IMR-90 (cell line): ENCODE results near the gene MAPK11. TPM values are rescaled to one million over a fixed set of nuclear protein-coding genes. Genes with fewer than 3 reads are reported as not detected.

Experiments used
- ATAC-seq: fragments of 200-7000 bp; cut with Tn5 transposase; 2 replicates; pipeline ENCODE4 v1.9.1; 2020; ENCODE audit warnings: low read depth, mild to moderate bottlenecking, moderate library complexity
- BruUV-seq: library from RNA; stranded (reverse); fragments of 400-500 nt; replicated peaks from 2 replicates; lab custom pipeline; 2021; lab: Mats Ljungman, UMichigan
- CTCF ChIA-PET: fragments of 300-600 bp; formaldehyde crosslinking; extraction: SDS; loops from one replicate; lab custom pipeline; 2021; ENCODE audit warnings: antibody characterized with exemption; lab: Yijun Ruan, JAX
- POLR2A ChIA-PET: fragments of 300-600 bp; sonication (Branson Sonifier 250); formaldehyde crosslinking; loops from one replicate; lab custom pipeline; 2022; ENCODE audit warnings: antibody characterized with exemption; ENCODE audit not compliant: unreplicated experiment; lab: Charles Lee
- DNase-seq: peaks from one replicate; pipeline ENCODE4 v3.0.0; 2013
- H2AFZ ChIP-seq: replicated peaks from 2 replicates; pipeline ENCODE3; 2013; ENCODE audit warnings: low read length, mild to moderate bottlenecking; ENCODE audit not compliant: poor library complexity
- H2AK5ac ChIP-seq: 2 replicates; pipeline ENCODE4 v1.6.1; 2013; ENCODE audit warnings: low read depth, low read length, inconsistent platforms
- H2AK9ac ChIP-seq: replicated peaks from 2 replicates; pipeline ENCODE3; 2013; ENCODE audit warnings: mild to moderate bottlenecking, low read depth, low read length, moderate library complexity; ENCODE audit not compliant: poor library complexity
- H2BK120ac ChIP-seq: 2 replicates; pipeline ENCODE4 v1.6.1; 2013; ENCODE audit warnings: low read depth, low read length, inconsistent platforms
- H2BK15ac ChIP-seq: 3 replicates; pipeline ENCODE4 v1.6.1; 2013; ENCODE audit warnings: low read depth, low read length, inconsistent platforms
- H2BK20ac ChIP-seq: 2 replicates; pipeline ENCODE4 v1.6.1; 2013; ENCODE audit warnings: low read depth, mild to moderate bottlenecking, inconsistent platforms, low read length, moderate library complexity
- H2BK5ac ChIP-seq: 2 replicates; pipeline ENCODE4 v1.6.1; 2013; ENCODE audit warnings: mild to moderate bottlenecking, low read depth, low read length, inconsistent platforms; ENCODE audit not compliant: poor library complexity, severe bottlenecking
- H3K14ac ChIP-seq: replicated peaks from 2 replicates; pipeline ENCODE4 v1.6.1; 2013; ENCODE audit warnings: low read depth, low read length, inconsistent platforms
- H3K18ac ChIP-seq: 2 replicates; pipeline ENCODE4 v1.6.1; 2013; ENCODE audit warnings: low read depth, low read length, control low read depth
- H3K23ac ChIP-seq: 2 replicates; pipeline ENCODE4 v1.6.1; 2013; ENCODE audit warnings: low read depth, low read length, inconsistent platforms
- H3K27ac ChIP-seq: 2 replicates; pipeline ENCODE4 v1.5.1; 2013; ENCODE audit warnings: mild to moderate bottlenecking, control low read depth, low read length; ENCODE audit not compliant: insufficient read depth
- H3K27me3 ChIP-seq: 2 replicates; pipeline ENCODE4 v1.6.1; 2013; ENCODE audit warnings: low read length; ENCODE audit not compliant: control insufficient read depth, insufficient read depth
- H3K36me3 ChIP-seq: 2 replicates; pipeline ENCODE4 v1.6.1; 2013; ENCODE audit warnings: low read length, mixed read lengths; ENCODE audit not compliant: control insufficient read depth, insufficient read depth
- H3K4ac ChIP-seq: 2 replicates; pipeline ENCODE4 v1.6.1; 2013; ENCODE audit warnings: low read depth, low read length, inconsistent platforms
- H3K4me1 ChIP-seq: 2 replicates; pipeline ENCODE4 v1.6.1; 2013; ENCODE audit warnings: low read length, mixed read lengths; ENCODE audit not compliant: control insufficient read depth, insufficient read depth
- H3K4me2 ChIP-seq: 2 replicates; pipeline ENCODE4 v1.6.1; 2013; ENCODE audit warnings: low read depth, mild to moderate bottlenecking, control low read depth, low read length, moderate library complexity
- H3K4me3 ChIP-seq: 2 replicates; pipeline ENCODE4 v1.5.1; 2013; ENCODE audit warnings: low read depth, mild to moderate bottlenecking, control low read depth, low read length, moderate library complexity; ENCODE audit not compliant: insufficient read depth
- H3K56ac ChIP-seq: 2 replicates; pipeline ENCODE4 v1.6.1; 2013; ENCODE audit warnings: low read length, inconsistent platforms; ENCODE audit not compliant: insufficient read depth; ENCODE audit errors: extremely low read depth
- H3K79me1 ChIP-seq, 2 experiments: 2 replicates each; pipeline ENCODE4 v1.6.1; 2013; ENCODE audit warnings: low read length in 2 of 2, inconsistent platforms in 1 of 2, low read depth in 1 of 2
- H3K9ac ChIP-seq: 2 replicates; pipeline ENCODE4 v1.6.1; 2013; ENCODE audit warnings: low read depth, low read length, control low read depth
- H3K9me1 ChIP-seq: 2 replicates; pipeline ENCODE4 v1.6.1; 2013; ENCODE audit warnings: low read length, inconsistent platforms; ENCODE audit not compliant: insufficient read depth
- H3K9me3 ChIP-seq: 2 replicates; pipeline ENCODE4 v1.6.1; 2013; ENCODE audit warnings: low read length; ENCODE audit not compliant: control insufficient read depth, insufficient read depth
- H4K20me1 ChIP-seq: 2 replicates; pipeline ENCODE4 v1.6.1; 2013; ENCODE audit warnings: low read length, inconsistent platforms; ENCODE audit not compliant: insufficient read depth
- H4K5ac ChIP-seq: 2 replicates; pipeline ENCODE4 v1.6.1; 2013; ENCODE audit warnings: mild to moderate bottlenecking, low read depth, low read length, control low read depth
- H4K8ac ChIP-seq, 2 experiments: 2 replicates each; pipeline ENCODE4 v1.6.1; 2013; ENCODE audit warnings: low read depth in 2 of 2, low read length in 2 of 2, control low read depth in 1 of 2, inconsistent platforms in 1 of 2
- H4K91ac ChIP-seq: 2 replicates; pipeline ENCODE4 v1.6.1; 2013; ENCODE audit warnings: low read depth, low read length, inconsistent platforms; ENCODE audit not compliant: insufficient read depth
- ELK1 ChIP-seq: fragments of 150-350 bp; IDR thresholded peaks from 2 replicates; pipeline ENCODE4 v1.6.1; 2016; ENCODE audit warnings: low read depth, mild to moderate bottlenecking, low read length, moderate library complexity, borderline replicate concordance
- MAFK ChIP-seq: IDR thresholded peaks from 2 replicates; pipeline ENCODE4 v1.6.1; 2012; ENCODE audit warnings: low read depth, low read length, improper control_type of control experiment
- MAZ ChIP-seq: IDR thresholded peaks from 2 replicates; pipeline ENCODE4 v1.6.1; 2012; ENCODE audit warnings: low read depth, mild to moderate bottlenecking, low read length, improper control_type of control experiment, moderate library complexity, borderline replicate concordance
- MXI1 ChIP-seq: IDR thresholded peaks from 2 replicates; pipeline ENCODE4 v1.6.1; 2012; ENCODE audit warnings: low read depth, mild to moderate bottlenecking, low read length, moderate library complexity, borderline replicate concordance
- NFE2L2 ChIP-seq: fragments of 150-350 bp; IDR thresholded peaks from 2 replicates; pipeline ENCODE4 v1.6.1; 2016; ENCODE audit warnings: low read depth, mild to moderate bottlenecking, low read length
- POLR2A ChIP-seq: IDR thresholded peaks from 2 replicates; pipeline ENCODE4 v1.6.1; 2012; ENCODE audit warnings: mild to moderate bottlenecking, low read depth, low read length
- RAD21 ChIP-seq: IDR thresholded peaks from 2 replicates; pipeline ENCODE4 v1.6.1; 2012; ENCODE audit warnings: low read length, improper control_type of control experiment
- SMC3 ChIP-seq: fragments of 150-350 bp; IDR thresholded peaks from 2 replicates; pipeline ENCODE4 v1.6.1; 2016; ENCODE audit warnings: low read depth, mild to moderate bottlenecking, antibody characterized with exemption, low read length, moderate library complexity
- USF2 ChIP-seq: fragments of 150-350 bp; IDR thresholded peaks from 2 replicates; pipeline ENCODE4 v1.6.1; 2017; ENCODE audit warnings: mild to moderate bottlenecking, antibody characterized with exemption, low read length, low read depth
- WGBS, 2 experiments: methylation state at CpG; one replicate each; pipeline versions ENCODE4 v1.1.5 to v1.1.7; 2013; ENCODE audit warnings: missing lambda C conversion rate in 2 of 2; ENCODE audit not compliant: insufficient read length in 1 of 2; ENCODE audit errors: extremely low coverage in 2 of 2; 5-methylcytosine and 5-hydroxymethylcytosine counted together
- dilution Hi-C: fragments of 300-500 bp; cut with HindIII; formaldehyde crosslinking; loops from one replicate; pipeline ENCODE4 v1.14.3; 2018; ENCODE audit warnings: low sequenced_read_pairs; ENCODE audit not compliant: unreplicated experiment
- in situ Hi-C: fragments of 300-500 bp; cut with MboI; formaldehyde crosslinking; loops from 3 replicates; pipeline ENCODE4 v1.14.3; 2019; ENCODE audit warnings: low sequenced_read_pairs, inconsistent platforms, mixed read lengths
- intact Hi-C: fragments of 100-400 bp; cut with micrococcal nuclease; formaldehyde crosslinking; loops from 2 replicates; pipeline ENCODE4 v1.10.0; 2022
- polyA plus RNA-seq, 3 experiments: library from polyadenylated mRNA; depleted of rRNA; stranded (reverse); fragments of >200 nt; gene quantifications; 2 replicates each; pipeline ENCODE4 v1.2.3, GENCODE V29; 2012; ENCODE audit warnings: low replicate concordance in 1 of 3
- total RNA-seq: library from RNA; depleted of rRNA; stranded (reverse); fragments of >200 nt; gene quantifications from 2 replicates; pipeline ENCODE4 v1.2.3, GENCODE V29; 2012
- TF ChIP-seq, protein P1 (sequence below): conservative IDR thresholded peaks from 2 replicates; pipeline ENCODE4 v1.5.1; 2012; ENCODE audit warnings: mild to moderate bottlenecking, low read depth, low read length, improper control_type of control experiment

The MAPK11 gene
- total and polyA plus RNA-seq, 2 of the 4 experiments (the other 2 are of a cell fraction) = 8.1 to 14.4 TPM

DNA sequence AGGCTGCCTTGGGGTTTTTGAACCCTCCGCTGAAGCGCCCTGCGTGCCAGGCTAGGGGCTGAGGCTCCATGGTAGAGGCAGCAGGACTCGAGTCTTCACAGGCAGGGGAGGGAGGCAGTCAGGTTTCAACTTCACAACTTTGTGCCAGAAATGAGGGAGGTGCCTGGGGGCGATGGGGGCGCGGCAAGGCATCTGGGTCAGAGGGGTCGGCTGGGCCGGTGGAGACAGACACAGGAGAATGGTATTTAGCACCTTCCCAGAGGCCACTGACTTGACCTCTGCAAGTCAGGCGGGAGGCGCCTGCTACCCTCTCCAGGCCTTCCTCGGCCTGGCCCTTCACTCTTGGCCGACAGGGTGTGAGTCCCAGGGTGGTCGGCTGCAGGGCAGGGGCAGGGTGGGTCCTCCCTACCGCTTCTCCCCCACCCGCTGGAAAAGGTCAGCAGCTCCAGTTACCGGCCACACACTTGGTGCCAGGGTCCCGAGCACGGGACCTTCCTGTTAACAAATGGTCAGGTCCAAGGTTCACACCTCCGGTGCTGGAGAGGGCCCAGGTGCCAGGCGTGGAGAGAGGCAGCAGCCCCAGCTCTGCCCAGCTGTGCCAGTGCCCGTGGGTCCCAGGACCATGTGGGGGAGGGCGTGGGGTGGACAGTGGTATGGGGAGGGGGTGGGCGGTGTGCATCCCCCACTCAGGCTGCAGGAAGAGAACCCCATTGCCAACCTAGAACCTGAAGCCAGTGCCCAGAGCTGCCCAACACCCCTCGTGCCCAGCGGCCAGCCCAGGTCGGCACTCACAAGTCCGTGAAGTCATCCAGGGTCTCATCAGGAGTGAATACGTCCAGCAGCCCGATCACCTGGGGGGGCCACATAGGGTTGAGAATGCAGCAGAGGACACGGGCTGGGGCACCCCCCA is 12.5 kb downstream of the MAPK11 start (continued):
- TF ChIP-seq MAFK = no peak
- no peak for TF ChIP-seq RAD21

DNA sequence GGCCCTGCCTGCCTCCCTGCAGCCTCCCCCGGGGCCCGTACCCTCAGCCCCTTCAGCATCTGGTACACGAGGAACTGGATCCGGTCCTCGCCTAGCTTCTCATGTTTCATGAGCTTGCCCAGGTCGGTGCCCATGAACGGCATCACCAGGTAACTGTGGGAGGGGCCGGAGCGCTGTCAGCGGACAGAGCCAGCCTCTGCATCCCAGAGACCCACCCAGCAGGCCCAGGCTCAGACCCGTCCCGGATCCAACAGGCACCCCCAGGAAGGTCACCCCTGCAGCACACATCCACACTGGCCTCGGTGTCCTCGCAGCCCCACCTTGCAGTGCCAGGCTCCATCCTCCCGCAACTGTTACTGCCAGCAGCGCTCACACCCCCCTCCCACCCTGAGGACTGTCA is 13.1 kb downstream of the MAPK11 start:
- Histone ChIP-seq H2BK20ac (no peak overlapping the region), H3K27ac (no peak overlapping the region), H3K9me1 (peaks cover 2% of the 10 kb centered on the region; the same call in 1 of the 2 replicates), H3K27me3 (no peaks in the 10 kb centered on the region), H3K23ac (no peak overlapping the region), H2AK9ac (peak overlapping the region; percentile 24), H3K18ac (no peak overlapping the region), H3K4me2 (no peak overlapping the region), H3K4me1 (peaks cover 11% of the 10 kb centered on the region), H3K9me3 (no peaks in the 10 kb centered on the region), H3K4me3 (no peak overlapping the region), H3K36me3 (peaks cover 35% of the 10 kb centered on the region; the same call in 1 of the 2 replicates), H3K14ac (no peak overlapping the region), H2BK15ac (no peak overlapping the region), H2BK5ac (no peak overlapping the region), H3K4ac (no peak overlapping the region), H4K20me1 (peaks cover 31% of the 10 kb centered on the region), H3K9ac (no peak overlapping the region), H2AFZ (no peak overlapping the region), H2BK120ac (no peak overlapping the region), H4K5ac (no peak overlapping the region), H2AK5ac (no peak overlapping the region), H3K79me1 (peaks cover 9 to 40% of the 10 kb centered on the region in 2 experiments; a peak in 3 of 4 replicates), H3K56ac (no peak overlapping the region), H4K8ac (no peak overlapping the region), H4K91ac (no peak overlapping the region)
- BruUV-seq = no TSS peak
- dilution Hi-C loops (no loop called here), intact Hi-C loops (no loop called here), in situ Hi-C loops (no loop called here)
- ATAC-seq (no peak), DNase-seq (no peak)
- 100% methylated on average over 2 of the region's 16 CpGs; no CpG with 5 or more reads in 1 of the 2 experiments for WGBS, 2 experiments
- ChIA-PET POLR2A (no interaction called here), CTCF (no interaction called here)
- TF ChIP-seq MXI1 (no peak), USF2 (no peak), POLR2A (no peak), ELK1 (no peak), RAD21 (no peak), NFE2L2 (no peak), MAZ (no peak), SMC3 (no peak)
- TF ChIP-seq, protein P1, sequence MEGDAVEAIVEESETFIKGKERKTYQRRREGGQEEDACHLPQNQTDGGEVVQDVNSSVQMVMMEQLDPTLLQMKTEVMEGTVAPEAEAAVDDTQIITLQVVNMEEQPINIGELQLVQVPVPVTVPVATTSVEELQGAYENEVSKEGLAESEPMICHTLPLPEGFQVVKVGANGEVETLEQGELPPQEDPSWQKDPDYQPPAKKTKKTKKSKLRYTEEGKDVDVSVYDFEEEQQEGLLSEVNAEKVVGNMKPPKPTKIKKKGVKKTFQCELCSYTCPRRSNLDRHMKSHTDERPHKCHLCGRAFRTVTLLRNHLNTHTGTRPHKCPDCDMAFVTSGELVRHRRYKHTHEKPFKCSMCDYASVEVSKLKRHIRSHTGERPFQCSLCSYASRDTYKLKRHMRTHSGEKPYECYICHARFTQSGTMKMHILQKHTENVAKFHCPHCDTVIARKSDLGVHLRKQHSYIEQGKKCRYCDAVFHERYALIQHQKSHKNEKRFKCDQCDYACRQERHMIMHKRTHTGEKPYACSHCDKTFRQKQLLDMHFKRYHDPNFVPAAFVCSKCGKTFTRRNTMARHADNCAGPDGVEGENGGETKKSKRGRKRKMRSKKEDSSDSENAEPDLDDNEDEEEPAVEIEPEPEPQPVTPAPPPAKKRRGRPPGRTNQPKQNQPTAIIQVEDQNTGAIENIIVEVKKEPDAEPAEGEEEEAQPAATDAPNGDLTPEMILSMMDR = no peak
